Sigmoid colon (tissue), 4 donors: ENCODE results near the gene DIAPH2.

Source experiments
- CTCF ChIP-seq, 4 experiments: fragments of 450-650 bp in 3 of 4; fragments of 200-600 bp in 1 of 4; IDR thresholded peaks; one replicate each; pipeline ENCODE4 v1.5.1; 2016 to 2019; ENCODE audit warnings: antibody characterized with exemption in 4 of 4, mild to moderate bottlenecking in 3 of 4, moderate library complexity in 2 of 4
- POLR2AphosphoS5 ChIP-seq, 4 donors: sonication (generic); formaldehyde crosslinking; IDR thresholded peaks; one replicate each; pipeline ENCODE4 v1.6.1; 2017; ENCODE audit warnings: antibody characterized with exemption in 4 of 4

- no peak for TF ChIP-seq POLR2AphosphoS5 (IDR thresholded peaks at IDR 0.05)
- TF ChIP-seq CTCF (IDR thresholded peaks at IDR 0.05): no peak
Observed at GRCh38 chrX:97551821-97552220, 867.2 kb downstream of the DIAPH2 start.
